ENCODE results near the gene RBMS3.
"Not testable (repeated sequence)": the region's sequence is repeated elsewhere in the genome, so short reads cannot be mapped to it uniquely, and the experiment has no call there.

RBMS3 gene

DNA sequence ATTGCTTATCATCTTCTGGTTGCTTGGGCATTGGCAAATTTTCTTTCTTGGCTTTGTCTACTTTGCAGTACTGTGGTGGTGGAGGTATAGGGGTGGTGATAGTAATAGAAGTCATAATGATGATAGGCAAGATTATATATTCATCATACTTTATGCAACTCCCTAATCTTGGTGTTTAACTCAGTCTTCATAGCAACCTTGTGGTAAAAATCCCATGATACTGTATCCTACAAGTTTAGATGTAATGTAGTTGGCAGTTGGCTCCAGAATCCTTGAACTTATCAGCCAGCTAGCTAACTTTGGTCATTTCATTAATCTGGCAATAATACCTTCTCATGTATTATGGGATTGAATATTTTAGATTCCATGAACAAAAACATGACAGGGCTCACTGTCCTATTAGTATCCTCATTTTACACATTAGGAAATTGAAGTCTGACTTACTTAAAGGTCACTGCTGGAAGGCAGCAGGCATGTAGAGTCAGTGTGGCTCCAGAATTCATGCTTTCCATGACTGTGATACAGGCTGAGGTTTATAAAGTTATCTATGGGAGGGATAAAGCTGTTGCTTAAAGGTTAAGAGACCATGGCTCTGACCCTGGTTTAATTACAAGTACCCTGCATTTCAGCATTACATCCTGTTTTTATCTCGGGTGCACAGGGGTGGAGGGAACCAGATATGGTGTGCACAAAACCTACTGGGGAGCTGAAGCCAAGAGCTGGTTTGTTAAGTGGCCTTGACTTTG is 33.3 kb downstream of the RBMS3 start:
- DNase-seq, result no peak

DNA sequence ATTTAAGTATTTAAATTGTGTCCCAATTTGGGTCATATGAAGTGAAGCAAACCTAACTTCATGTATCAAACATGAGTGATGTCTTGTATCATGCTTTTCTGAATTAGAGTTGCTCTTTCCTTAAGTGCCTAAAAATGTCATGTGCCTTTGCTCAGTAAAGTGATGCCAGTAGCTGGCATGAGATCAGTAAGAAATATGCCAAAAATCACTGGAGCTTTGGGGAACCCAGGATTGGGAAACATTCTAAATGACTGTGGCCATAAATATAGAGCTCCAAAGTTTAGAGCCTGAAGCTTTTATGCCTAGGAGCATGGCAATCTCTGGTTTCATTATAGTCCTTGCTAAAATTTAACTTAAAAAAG is 33.8 kb downstream of the RBMS3 start:
- no peak for DNase-seq

DNA sequence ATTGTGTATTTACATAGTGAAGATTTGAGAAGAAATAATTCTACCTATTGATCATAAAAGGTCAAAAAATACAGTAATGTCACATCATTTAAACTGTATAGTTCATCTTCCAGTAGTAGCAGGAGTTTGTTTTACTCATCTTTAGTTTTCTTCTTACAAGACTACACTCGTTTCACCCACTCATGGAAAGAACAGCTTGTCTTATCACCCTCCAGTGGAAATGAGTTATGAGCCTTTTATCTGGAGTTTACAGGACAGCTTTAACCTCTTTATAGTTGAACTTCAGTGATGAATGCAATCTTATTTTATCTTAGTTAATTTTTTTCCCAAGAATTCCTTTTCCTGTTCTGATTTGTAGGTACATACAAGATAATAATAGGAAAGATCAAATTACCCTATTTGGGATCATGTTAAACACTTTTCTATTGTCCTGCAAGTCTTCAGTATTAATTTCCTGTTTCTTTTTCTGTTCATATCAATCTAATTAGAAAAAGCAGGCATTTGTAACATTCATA is 36.8 kb downstream of the RBMS3 start:
- no peak for DNase-seq

DNA sequence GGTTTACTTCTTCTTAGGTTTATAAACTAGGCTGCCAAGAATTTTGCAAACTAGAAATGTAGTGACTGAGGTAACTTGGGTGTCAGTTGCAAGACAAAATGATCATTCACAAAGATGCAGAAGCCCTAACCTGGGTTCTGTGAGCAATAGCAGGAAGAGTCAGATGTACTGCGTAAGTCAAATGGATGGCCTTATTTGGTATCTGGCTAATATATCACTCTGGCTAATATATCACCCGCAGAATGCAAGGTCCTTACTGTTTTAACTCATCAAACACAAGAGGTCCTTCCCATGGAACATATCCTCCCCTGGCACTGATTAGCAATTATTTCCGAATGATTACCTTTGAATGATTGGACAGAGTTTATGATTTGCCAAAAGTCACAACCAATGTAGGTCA is 37.4 kb downstream of the RBMS3 start:
- DNase-seq, result no peak

DNA sequence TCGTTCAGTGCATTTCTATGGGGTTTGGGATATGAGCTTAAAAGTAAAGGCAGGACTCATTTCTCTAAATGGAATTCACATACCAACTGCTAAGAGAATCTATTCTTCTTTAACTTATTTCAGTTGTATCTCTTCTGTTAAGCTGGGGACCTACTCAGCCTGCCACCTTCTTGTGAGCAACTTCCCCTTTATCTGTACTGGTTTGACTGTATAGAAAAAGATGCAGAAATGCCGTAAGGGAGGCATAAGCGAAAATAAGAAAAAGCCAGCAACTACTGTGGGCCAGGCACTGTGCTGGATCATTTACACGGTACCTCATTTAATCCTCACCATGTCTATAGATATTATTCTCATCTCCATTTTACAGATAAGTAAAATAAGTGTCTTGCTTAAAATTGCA is 38.4 kb downstream of the RBMS3 start:
- no peak for DNase-seq

DNA sequence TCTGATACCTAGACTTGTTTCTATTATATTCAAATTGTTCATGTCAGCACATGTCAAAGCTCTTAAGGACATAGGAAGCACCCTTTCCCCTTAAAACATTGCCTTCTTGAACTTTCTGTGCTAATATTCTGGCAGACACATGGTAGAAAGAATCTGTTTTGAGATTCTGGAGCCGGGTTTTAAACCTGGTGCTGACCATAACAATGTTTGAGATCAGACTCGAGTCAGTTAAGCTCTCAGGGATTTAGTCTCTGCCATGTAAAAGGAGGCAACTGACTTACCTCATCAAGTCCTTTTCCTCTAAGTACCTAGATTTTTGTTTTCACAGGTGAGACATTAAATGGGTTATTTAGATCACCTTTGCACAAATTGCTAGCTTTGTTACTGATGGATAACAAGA is 38.9 kb downstream of the RBMS3 start:
- no peak for DNase-seq

DNA sequence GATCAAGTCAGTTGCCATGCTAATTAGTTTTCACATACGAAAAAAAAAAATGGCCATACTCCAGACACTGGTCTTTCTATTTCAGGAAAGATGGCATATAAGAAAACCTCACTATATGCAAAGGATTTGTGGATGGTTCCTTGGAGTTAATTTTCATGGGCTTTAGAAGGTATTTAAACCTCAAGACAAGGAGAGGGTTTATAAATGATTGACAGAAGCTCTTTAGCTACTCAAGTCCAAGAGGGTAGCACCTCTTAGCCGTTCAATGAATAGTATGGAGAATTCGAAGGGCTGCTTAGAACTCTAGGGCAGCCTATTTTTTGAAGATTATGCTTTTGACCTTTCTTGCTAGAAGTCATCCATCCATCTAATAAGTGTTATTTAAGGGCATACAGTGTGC is 41.7 kb downstream of the RBMS3 start:
- DNase-seq, result no peak

DNA sequence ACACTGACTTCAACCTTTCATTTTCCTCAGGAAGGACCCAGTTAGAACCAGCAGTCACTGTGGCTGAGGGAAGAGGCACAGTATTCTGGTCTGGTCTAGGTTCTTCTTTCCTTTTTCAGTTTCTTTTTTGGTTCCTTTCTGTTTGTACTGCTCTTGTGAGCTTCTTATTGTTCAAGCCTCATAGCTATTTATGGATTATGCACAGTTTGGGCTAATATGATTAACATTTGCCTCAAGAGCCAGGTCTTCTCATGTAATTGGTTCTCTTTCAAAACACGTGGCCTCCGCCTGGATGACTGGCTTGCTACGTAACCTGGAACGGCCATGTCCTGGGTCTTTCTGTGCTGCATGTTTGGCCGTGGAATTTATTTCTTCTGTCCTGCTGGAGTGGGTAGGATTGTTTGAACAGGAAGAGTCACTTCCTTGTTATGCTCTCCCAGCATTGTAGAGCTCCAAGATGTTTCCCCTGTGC is 43.3 kb downstream of the RBMS3 start:
- no peak for DNase-seq

DNA sequence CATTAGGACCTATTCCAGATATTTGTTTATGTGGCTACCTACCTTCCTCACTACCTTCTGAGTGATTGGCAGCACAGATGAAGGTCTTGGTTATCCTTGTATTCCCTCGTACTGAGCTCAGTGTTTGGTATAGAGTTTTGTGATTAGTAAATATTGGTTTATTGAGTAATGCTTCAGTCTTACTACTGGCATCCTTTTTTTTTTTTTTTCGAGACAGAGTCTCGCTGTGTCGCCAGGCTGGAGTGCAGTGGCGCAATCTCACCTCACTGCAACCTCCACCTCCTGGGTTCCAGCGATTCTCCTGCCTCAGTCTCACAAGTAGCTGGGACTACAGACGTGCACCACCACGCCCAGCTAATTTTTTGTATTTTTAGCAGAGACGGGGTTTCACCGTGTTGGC is 45.7 kb downstream of the RBMS3 start:
- DNase-seq, result not testable (repeated sequence)

DNA sequence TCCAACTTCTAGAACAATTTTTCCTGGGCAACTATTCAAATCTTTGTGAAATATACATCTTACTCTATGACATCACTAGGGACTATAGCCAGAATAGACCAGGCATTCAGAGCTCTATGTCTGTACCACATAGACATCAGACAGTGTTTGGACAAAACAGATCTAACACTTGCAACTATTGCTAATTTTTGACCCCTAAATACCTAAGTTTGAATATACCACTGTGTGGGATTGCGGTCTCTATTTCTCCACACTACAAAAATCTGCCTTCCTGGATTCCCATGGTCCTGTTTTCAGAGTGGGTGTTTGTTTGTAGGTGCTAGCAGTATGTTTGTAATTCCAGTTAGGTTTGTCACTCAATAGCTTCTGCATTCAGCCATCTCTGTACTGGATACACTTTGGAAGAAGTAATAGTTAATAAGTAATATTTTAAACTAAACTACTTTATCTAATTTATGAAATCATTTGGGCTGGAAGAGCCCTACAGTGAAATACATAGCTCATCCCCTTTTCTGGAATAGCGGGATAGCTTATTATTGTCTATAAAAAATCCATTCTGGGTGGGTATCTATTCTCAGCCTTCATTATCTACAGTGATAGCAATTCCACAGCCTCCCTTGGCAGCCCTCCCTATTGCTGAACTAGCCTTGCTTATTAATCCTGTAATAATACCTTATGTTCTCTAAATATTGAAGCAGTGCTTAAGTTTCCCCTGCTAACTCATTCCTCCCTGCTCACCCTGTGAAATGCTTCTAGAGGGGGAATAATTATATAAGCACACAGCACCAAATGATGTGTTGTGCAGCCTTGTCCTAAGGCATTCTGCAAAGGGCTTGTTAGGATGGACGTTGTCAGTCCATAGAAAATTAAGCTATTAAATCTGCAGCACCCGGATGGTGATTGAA is 49.4 kb downstream of the RBMS3 start:
- no peak for DNase-seq

DNA sequence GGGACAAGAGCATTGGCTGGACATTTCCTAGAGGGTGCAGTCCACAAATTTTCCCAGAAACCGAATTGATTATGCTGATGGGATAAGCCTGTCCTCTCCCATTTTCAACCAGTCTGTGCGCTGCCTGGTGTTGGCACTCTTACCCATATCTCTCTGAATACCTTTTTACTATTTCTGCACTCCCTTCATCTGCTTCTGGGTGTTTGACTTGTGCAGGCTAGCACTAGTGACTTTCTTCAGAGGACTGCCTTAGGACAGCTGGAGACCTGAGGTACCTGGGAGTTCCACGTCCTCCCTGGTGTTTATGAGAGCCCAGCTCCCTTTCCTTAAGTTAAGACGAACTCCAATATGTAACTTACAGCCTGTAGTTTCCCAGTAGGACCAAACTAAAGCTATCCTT is 50.2 kb downstream of the RBMS3 start:
- no peak for DNase-seq

DNA sequence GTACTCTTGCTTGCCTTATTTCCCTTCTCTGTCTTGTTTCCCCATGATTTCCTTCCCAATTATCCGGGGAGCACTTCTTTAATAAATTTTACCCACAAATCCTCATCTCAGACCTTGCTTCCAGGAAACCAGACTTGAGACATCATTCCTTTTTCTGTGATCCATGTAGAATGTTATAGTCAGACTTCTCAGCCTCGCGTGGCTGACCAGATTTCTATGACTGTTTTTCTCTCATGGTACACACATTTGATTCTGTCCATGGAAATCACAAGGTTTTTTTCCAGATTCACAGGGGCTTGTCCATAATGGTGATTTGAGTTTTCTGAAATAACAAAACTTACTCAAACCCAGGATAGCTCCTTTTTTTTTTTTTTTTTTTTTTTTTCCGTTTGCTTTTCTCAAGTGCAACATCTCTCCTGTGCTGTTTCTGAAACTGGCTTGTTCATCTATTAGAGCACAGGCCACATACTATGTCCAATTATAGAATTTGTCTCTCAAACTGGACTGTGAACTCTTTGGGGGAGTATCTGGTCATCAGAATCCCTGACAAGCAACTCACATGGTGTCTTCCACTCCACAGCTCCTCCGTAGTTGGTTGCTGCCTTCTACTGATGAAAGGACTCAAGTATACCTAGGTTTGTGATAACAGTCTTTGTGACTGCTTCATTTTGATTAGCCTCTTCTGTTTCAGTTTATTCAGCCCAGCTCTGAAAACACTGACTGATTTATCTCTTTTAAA is 50.8 kb downstream of the RBMS3 start:
- no peak for DNase-seq

DNA sequence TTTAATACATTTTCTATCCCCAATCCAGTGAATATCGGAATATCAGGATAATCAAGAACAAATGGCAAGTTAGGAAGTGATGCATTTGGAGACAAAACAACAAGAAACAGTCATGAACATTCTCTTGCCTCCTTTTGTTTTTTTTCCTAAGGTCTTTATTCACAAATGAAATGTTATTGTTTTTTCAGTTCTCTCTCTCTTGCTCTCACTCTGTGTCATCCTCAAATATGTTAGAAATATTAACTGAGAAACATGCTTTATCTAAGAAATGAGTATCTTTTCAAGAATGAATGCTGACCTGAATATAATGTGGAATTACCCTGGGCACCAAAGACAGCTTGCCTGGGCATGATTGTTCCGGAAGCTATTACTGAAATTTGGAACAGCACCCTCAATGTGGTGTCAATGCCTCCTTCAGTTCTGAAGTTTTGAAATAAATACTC is 51.3 kb downstream of the RBMS3 start:
- DNase-seq, result no peak

DNA sequence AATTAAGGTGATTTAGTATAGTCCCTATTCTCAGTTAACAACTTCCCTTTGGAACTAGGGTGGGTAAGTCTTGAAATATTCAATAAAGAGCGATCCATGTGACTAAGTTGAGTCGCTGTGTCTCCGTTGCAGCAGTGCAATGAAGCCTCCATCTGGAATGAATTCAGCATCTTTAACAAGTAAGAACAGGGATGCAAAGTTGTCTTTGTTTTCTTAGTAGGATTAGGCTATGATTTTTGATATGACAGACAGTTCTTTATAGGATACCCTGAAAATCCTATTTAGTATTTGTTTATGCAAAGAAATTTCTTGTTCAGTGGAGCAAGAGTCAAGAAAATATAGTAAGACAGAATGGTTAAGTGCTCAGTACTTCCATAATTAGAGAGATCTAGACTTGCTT is 52.7 kb downstream of the RBMS3 start:
- no peak for DNase-seq

DNA sequence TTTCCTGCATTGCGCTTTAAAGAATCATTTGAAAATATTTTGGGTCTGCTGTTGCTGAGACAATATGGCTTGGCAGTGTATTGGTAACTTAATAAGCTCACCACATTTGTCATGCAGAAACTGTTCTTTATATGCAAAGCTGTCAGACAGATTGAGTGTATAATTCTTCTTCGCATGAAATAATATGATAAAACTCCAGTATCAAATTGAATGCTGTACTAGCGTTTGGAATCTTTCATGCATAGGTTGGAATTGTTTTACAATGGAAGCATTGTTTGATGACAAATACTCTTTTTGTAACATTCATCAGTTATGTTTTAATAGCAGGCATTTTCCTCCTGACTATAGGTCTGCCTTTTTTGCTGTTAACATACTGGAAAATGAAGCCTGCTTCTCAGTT is 53.8 kb downstream of the RBMS3 start:
- no peak for DNase-seq

DNA sequence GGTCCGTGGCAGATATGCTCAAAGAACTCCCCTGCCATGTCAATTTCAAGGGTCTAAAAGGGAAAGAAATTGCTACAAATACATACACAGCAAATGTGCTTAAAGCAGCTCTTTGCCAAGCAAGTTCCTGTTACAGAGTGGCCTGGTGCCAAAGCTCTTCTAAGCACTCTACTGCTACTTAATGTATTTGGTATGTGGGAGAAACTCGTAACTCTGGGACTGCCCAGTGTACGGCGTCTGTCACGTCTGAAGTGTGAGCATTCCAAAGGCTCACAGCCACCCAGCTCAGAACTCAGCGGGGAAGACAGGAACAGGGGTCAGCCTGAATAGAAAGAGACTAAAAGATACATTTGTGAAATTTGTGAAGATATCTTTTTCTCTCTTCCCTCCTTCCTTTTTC is 54.6 kb downstream of the RBMS3 start:
- no peak for DNase-seq

DNA sequence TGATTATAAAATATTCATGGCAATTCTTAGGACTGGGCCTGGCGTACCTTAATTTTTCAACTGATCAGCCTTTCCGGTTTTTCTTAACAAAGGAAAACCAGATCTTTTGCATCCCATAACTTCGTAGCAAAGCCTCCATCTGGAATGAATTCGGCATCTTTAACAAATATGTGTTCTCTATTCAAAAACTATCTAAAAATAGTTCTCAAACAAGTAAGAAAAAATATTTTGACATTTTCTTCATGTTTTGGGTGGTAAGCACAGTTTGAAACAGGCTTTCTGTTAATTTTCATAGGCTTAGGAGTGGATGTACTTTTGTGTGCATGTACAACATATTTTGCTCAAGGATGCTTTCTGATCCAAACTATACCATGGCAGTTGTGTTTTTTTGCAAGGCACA is 55.1 kb downstream of the RBMS3 start:
- DNase-seq, result no peak

DNA sequence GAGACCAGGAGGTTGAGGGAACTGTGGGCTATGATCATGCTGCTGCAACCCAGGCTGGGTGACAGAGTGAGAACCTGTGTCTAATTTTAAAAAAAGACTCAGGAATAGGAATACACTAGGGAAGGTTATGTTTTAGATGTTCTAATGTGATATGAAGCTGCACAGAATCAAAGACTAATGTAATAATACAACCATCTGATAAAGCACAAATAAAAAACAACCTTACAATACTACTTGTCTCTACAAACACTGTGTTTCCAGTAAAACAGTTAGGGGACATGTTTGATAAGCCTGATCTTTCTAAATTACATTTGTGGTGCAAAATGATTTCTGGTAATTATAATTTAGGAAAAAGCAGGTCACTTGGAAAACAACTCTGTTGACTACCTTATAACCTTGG is 56.7 kb downstream of the RBMS3 start:
- no peak for DNase-seq

DNA sequence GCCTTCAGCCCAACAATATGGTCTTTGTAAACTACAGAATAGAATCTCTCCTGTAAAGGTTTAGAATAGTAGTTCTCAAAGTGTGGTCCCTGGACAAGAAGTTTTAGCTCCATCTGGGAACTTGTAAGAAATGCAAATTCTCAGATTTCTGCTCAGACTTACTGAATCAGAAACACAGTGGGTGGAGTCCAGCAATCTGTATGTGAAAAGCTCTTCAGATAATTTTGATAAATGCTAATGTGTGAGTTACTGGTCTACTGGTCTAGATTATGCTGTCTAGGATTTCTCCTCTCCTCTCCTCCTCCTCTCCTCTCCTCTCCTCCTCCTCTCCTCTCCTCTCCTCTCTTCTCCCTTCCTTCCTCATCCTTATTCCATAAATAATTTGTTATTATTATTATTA is 57.5 kb downstream of the RBMS3 start:
- no peak for DNase-seq

DNA sequence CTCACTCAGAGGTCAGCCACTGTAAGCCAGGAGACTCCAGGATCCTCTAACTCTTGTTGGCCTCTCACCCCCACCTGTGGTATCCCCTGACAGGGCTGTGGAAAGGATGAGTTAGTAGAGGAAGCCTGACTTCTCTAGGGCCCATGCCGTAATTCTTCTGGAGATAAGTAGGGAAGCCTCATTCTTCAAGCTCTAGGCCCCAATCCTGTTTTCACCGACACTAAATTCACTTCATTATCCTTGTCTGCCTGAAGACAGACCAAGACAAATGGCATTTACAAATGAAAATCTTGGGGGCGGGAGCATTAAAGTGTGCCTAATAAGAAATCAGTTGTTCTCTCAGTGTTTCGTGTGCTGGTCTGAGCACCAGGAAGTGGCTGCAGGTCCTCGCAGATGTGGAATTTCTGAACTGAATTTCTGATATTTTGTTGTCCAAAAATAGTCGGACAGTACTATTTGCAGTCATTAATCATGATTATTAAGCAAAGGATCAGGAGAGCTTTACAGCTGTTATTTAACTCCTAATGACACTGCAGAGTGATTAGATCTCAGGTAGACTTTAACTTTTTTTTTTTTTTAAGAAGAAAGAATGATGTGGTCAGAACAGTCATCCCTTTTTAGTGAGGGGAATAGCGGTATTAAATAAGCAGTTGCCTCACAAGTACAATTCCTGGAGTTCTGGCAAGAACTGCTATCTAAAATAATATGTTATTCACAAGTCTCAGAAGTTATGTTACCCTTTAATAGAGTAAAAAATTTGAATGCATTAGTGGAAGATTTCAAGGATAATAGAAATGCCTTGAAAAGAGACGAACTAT is 58.4 kb downstream of the RBMS3 start:
- DNase-seq, result no peak

DNA sequence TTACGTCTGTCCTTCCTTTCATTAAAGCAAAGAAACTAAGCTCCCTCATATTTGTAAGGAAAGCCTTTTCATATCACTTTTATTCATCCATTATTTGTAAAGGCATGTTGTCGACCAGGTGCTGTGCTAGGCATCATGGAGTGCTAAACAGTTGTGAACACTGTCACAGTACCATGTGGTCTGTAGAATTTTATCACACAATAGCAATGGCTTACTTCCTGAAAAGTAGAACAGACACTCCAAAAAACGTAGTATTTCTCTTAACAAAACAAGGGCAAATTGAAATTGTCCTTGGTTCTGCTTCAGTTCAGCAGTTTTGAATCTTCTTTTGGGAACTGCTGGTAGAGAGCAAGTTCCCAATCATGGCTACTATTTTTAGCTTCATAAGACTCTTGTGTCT is 63.3 kb downstream of the RBMS3 start:
- no peak for DNase-seq

DNA sequence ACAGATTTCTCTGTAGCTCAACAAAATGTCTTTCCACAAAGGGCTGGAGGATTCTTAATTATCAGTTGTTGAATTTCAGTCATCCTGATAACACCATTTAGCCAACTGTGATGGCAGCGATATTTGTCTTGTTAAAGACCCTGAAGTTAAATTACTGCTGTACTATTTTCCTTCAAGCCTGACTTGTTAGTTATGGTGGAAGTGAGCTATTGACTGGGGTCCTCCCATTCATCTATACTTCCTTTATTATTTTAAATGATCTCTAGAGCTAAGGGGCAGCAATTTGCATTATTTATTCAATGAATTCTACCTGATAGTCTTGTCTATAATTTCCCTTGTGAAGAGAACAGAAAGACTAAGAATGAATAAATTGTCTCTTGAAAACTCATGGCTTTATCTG is 64.1 kb downstream of the RBMS3 start:
- no peak for DNase-seq
